SK-N-SH (cell line): ENCODE data around the gene TRHDE.

Source experiments
- TF ChIP-seq, protein P1 (sequence below): IDR thresholded peaks from 2 replicates; pipeline ENCODE4 v1.4.0; 2012; ENCODE audit warnings: low read depth
- TF ChIP-seq, protein P2 (sequence below): fragments of 200-600 bp; sonication (generic); IDR thresholded peaks from 2 replicates; pipeline ENCODE4 v1.6.1; 2017; ENCODE audit warnings: antibody characterized with exemption, mild to moderate bottlenecking, moderate library complexity

DNA sequence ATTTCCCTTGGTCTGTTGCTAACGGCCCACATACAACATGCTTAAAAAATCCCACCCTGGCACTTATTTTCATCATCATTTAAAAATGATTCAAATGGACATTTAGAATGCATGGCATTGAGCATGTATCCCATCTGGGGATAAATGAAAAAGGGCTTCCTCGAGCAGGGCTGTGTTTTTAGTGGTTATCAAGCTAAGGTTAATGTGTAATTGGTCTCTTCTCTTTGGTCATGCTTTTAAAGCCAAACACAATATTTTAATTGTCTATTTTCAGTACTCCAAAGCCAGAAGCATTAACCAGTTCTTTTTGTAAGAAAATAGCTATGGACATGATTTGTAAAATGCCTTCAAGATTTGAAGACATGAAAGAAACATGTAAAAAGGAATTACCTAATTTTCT lies 1.9 kb upstream of the TRHDE start:
- TF ChIP-seq, protein P1, sequence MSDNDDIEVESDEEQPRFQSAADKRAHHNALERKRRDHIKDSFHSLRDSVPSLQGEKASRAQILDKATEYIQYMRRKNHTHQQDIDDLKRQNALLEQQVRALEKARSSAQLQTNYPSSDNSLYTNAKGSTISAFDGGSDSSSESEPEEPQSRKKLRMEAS = no peak
- TF ChIP-seq, protein P2, sequence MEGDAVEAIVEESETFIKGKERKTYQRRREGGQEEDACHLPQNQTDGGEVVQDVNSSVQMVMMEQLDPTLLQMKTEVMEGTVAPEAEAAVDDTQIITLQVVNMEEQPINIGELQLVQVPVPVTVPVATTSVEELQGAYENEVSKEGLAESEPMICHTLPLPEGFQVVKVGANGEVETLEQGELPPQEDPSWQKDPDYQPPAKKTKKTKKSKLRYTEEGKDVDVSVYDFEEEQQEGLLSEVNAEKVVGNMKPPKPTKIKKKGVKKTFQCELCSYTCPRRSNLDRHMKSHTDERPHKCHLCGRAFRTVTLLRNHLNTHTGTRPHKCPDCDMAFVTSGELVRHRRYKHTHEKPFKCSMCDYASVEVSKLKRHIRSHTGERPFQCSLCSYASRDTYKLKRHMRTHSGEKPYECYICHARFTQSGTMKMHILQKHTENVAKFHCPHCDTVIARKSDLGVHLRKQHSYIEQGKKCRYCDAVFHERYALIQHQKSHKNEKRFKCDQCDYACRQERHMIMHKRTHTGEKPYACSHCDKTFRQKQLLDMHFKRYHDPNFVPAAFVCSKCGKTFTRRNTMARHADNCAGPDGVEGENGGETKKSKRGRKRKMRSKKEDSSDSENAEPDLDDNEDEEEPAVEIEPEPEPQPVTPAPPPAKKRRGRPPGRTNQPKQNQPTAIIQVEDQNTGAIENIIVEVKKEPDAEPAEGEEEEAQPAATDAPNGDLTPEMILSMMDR = no peak
